SK-N-SH treated with all-trans-retinoic acid at 6 μM for 48 hours (cell line): ENCODE data around the gene OR4K14.

Source experiments
- ATAC-seq: fragments of 200-7000 bp; cut with Tn5 transposase; 3 replicates; pipeline ENCODE4 v1.9.1; 2020; ENCODE audit warnings: mild to moderate bottlenecking, moderate library complexity
- ARNTL ChIP-seq: fragments of 450-650 bp; formaldehyde crosslinking; IDR thresholded peaks from 2 replicates; pipeline ENCODE4 v1.5.0; 2020; ENCODE audit warnings: low read depth, mild to moderate bottlenecking, moderate library complexity, borderline replicate concordance
- BACH2 ChIP-seq: fragments of 250-450 bp; sonication (Bioruptor Pico); IDR thresholded peaks from 2 replicates; pipeline ENCODE4 v1.9.0; 2021; ENCODE audit warnings: mild to moderate bottlenecking, borderline replicate concordance
- CSDC2 ChIP-seq: fragments of 250-450 bp; sonication (Bioruptor Pico); IDR thresholded peaks from 2 replicates; pipeline ENCODE4 v1.5.0; 2020; ENCODE audit warnings: mild to moderate bottlenecking, moderate library complexity
- ESRRG ChIP-seq: fragments of 250-450 bp; sonication (Bioruptor Pico); IDR thresholded peaks from 2 replicates; pipeline ENCODE4 v1.6.1; 2021; ENCODE audit warnings: mild to moderate bottlenecking
- GLIS3 ChIP-seq: fragments of 250-450 bp; sonication (Bioruptor Pico); IDR thresholded peaks from 2 replicates; pipeline ENCODE4 v1.5.0; 2020; ENCODE audit warnings: mild to moderate bottlenecking, moderate library complexity
- OSR1 ChIP-seq: fragments of 250-450 bp; sonication (Bioruptor Pico); IDR thresholded peaks from 2 replicates; pipeline ENCODE4 v1.8.0; 2022; ENCODE audit warnings: moderate library complexity, mild to moderate bottlenecking, inconsistent platforms
- PPARA ChIP-seq: fragments of 250-450 bp; sonication (Bioruptor Pico); IDR thresholded peaks from 2 replicates; pipeline ENCODE4 v1.5.0; 2020; ENCODE audit warnings: mild to moderate bottlenecking, borderline replicate concordance
- RARB ChIP-seq: fragments of 250-450 bp; sonication (Bioruptor Pico); IDR thresholded peaks from 2 replicates; pipeline ENCODE4 v1.8.0; 2021; ENCODE audit warnings: mild to moderate bottlenecking, moderate library complexity
- TCF4 ChIP-seq: fragments of 250-450 bp; sonication (Bioruptor Pico); IDR thresholded peaks from 2 replicates; pipeline ENCODE4 v1.8.0; 2021; ENCODE audit warnings: mild to moderate bottlenecking, moderate library complexity, borderline replicate concordance
- TOX ChIP-seq: fragments of 250-450 bp; sonication (Bioruptor Pico); IDR thresholded peaks from 2 replicates; pipeline ENCODE4 v1.8.0; 2021; ENCODE audit warnings: mild to moderate bottlenecking, moderate library complexity, borderline replicate concordance
- ZFP30 ChIP-seq: fragments of 450-650 bp; formaldehyde crosslinking; IDR thresholded peaks from 2 replicates; pipeline ENCODE4 v1.5.0; 2022; ENCODE audit warnings: mild to moderate bottlenecking, moderate library complexity
- ZNF565 ChIP-seq: fragments of 450-650 bp; formaldehyde crosslinking; conservative IDR thresholded peaks from 2 replicates; pipeline ENCODE4 v1.5.0; 2020; ENCODE audit warnings: low read depth, mild to moderate bottlenecking, moderate library complexity
- ZNF70 ChIP-seq: fragments of 450-650 bp; formaldehyde crosslinking; IDR thresholded peaks from 2 replicates; pipeline ENCODE4 v1.5.0; 2020; ENCODE audit warnings: mild to moderate bottlenecking, moderate library complexity
- ZNF8 ChIP-seq: fragments of 450-650 bp; formaldehyde crosslinking; IDR thresholded peaks from 2 replicates; pipeline ENCODE4 v1.5.0; 2020; ENCODE audit warnings: mild to moderate bottlenecking, moderate library complexity
- TF ChIP-seq, protein P1 (sequence below): fragments of 250-450 bp; sonication (Bioruptor Pico); IDR thresholded peaks from 2 replicates; pipeline ENCODE4 v1.5.1; 2021; ENCODE audit warnings: mild to moderate bottlenecking, moderate library complexity
- TF ChIP-seq, protein P2 (sequence below): fragments of 250-450 bp; sonication (Bioruptor Pico); IDR thresholded peaks from 2 replicates; pipeline ENCODE4 v1.8.0; 2020; ENCODE audit warnings: mild to moderate bottlenecking, moderate library complexity, borderline replicate concordance
- TF ChIP-seq, protein P3 (sequence below): fragments of 250-450 bp; sonication (Bioruptor Pico); IDR thresholded peaks from 2 replicates; pipeline ENCODE4 v1.8.0; 2021; ENCODE audit warnings: low read depth, mild to moderate bottlenecking, moderate library complexity, borderline replicate concordance
- TF ChIP-seq, protein P4 (sequence below): fragments of 250-450 bp; sonication (Bioruptor Pico); IDR thresholded peaks from 2 replicates; pipeline ENCODE4 v1.5.1; 2020; ENCODE audit warnings: low read depth, mild to moderate bottlenecking, moderate library complexity
- TF ChIP-seq, protein P5 (sequence below): fragments of 250-450 bp; sonication (Bioruptor Pico); IDR thresholded peaks from 2 replicates; pipeline ENCODE4 v1.5.0; 2020; ENCODE audit warnings: mild to moderate bottlenecking, moderate library complexity

OR4K14 gene

DNA sequence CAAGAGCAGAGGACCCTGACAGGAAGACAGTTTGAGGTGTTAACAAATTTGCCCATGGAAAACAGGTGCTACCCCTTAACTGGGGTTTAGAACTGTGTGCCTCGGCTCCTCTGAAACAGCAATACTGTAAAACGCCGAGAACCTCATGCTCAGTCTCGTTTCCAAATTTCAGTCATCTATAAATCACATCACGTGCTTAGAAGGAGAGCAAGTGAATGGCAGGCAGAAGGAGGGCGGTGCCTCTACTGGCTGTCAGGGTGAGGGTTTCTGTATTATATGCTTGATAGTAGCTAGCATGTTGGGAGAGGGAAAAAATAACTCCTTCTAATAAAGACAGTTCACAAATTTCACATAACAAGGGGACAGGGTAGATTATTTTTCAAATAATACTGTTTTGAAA, 12.0 kb upstream of the OR4K14 start:
- ATAC-seq, result no peak
- TF ChIP-seq GLIS3 (no peak), ZNF565 (CRISPR knock-in tag) (no peak), ESRRG (no peak), ZNF70 (CRISPR knock-in tag) (no peak), ZFP30 (no peak), TCF4 (CRISPR knock-in tag) (no peak)
- TF ChIP-seq, protein P1, sequence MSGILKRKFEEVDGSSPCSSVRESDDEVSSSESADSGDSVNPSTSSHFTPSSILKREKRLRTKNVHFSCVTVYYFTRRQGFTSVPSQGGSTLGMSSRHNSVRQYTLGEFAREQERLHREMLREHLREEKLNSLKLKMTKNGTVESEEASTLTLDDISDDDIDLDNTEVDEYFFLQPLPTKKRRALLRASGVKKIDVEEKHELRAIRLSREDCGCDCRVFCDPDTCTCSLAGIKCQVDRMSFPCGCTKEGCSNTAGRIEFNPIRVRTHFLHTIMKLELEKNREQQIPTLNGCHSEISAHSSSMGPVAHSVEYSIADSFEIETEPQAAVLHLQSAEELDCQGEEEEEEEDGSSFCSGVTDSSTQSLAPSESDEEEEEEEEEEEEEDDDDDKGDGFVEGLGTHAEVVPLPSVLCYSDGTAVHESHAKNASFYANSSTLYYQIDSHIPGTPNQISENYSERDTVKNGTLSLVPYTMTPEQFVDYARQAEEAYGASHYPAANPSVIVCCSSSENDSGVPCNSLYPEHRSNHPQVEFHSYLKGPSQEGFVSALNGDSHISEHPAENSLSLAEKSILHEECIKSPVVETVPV (CRISPR knock-in tag), result no peak
- TF ChIP-seq, protein P2, sequence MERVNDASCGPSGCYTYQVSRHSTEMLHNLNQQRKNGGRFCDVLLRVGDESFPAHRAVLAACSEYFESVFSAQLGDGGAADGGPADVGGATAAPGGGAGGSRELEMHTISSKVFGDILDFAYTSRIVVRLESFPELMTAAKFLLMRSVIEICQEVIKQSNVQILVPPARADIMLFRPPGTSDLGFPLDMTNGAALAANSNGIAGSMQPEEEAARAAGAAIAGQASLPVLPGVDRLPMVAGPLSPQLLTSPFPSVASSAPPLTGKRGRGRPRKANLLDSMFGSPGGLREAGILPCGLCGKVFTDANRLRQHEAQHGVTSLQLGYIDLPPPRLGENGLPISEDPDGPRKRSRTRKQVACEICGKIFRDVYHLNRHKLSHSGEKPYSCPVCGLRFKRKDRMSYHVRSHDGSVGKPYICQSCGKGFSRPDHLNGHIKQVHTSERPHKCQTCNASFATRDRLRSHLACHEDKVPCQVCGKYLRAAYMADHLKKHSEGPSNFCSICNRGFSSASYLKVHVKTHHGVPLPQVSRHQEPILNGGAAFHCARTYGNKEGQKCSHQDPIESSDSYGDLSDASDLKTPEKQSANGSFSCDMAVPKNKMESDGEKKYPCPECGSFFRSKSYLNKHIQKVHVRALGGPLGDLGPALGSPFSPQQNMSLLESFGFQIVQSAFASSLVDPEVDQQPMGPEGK (CRISPR knock-in tag), result no peak

DNA sequence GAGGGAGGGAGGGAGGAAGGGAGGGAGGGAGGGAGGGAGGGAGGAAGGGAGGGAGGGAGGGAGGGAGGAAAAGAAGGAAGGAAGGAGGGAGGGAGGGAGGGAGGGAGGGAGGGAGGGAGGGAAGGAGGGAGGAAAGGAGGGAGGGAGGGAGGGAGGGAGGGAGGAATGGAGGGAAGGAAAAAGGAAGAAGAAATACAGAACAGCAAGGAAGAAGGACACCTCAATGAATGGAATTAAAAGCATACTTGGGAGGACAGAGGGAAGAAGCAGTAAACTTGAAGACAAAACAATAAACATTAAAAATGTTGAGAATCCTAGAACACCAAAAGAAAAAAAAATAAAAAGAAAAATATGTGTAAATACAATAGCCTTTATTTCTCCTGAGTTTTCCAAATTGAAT, 11.0 kb downstream of the OR4K14 start:
- TF ChIP-seq BACH2 (no peak), OSR1 (CRISPR knock-in tag) (no peak), RARB (CRISPR knock-in tag) (no peak), ZNF8 (CRISPR knock-in tag) (no peak), TOX (CRISPR knock-in tag) (no peak)
- TF ChIP-seq, protein P3, sequence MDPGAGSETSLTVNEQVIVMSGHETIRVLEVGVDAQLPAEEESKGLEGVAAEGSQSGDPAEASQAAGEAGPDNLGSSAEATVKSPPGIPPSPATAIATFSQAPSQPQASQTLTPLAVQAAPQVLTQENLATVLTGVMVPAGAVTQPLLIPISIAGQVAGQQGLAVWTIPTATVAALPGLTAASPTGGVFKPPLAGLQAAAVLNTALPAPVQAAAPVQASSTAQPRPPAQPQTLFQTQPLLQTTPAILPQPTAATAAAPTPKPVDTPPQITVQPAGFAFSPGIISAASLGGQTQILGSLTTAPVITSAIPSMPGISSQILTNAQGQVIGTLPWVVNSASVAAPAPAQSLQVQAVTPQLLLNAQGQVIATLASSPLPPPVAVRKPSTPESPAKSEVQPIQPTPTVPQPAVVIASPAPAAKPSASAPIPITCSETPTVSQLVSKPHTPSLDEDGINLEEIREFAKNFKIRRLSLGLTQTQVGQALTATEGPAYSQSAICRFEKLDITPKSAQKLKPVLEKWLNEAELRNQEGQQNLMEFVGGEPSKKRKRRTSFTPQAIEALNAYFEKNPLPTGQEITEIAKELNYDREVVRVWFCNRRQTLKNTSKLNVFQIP, result no peak
- ATAC-seq, result no peak

DNA sequence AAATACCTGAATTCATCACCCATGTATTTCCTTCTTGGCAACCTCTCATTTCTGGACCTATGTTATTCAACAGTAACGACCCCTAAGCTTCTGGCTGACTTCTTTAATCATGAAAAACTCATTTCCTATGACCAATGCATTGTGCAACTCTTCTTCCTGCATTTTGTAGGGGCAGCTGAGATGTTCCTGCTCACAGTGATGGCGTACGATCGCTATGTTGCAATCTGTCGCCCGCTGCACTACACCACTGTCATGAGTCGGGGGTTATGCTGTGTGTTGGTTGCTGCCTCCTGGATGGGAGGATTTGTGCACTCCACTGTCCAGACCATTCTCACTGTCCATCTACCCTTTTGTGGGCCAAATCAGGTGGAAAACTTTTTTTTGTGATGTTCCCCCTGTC, 16.8 kb downstream of the OR4K14 start:
- ATAC-seq, result no peak
- TF ChIP-seq, protein P1 (CRISPR knock-in tag), result no peak
- TF ChIP-seq PPARA (CRISPR knock-in tag), result no peak
- TF ChIP-seq BACH2, result no peak
- TF ChIP-seq, protein P2 (CRISPR knock-in tag), result no peak
- no peak for TF ChIP-seq RARB (CRISPR knock-in tag)
- no peak for TF ChIP-seq ZNF70 (CRISPR knock-in tag)
- TF ChIP-seq, protein P4, sequence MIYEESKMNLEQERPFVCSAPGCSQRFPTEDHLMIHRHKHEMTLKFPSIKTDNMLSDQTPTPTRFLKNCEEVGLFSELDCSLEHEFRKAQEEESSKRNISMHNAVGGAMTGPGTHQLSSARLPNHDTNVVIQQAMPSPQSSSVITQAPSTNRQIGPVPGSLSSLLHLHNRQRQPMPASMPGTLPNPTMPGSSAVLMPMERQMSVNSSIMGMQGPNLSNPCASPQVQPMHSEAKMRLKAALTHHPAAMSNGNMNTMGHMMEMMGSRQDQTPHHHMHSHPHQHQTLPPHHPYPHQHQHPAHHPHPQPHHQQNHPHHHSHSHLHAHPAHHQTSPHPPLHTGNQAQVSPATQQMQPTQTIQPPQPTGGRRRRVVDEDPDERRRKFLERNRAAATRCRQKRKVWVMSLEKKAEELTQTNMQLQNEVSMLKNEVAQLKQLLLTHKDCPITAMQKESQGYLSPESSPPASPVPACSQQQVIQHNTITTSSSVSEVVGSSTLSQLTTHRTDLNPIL (CRISPR knock-in tag), result no peak
- no peak for TF ChIP-seq ARNTL
- TF ChIP-seq TOX (CRISPR knock-in tag), result no peak
- TF ChIP-seq, all 23 proteins: peak for 0

DNA sequence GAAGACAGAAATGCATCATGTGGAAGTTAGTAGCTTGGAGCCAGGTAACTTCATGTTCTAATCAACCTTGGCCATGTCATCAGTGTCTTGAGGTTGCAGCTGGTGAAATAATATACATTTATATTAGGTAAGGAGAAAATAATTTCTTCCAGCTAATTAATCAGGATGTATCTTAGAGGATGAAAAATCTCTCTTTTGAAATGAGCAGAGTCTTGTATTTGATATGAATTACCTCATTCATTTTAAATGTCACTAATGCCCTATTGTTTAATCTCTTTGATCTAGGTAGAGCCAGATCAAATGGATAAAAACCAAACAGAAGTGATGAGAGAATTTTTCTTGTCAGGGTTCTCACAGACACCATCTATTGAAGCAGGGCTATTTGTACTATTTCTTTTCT, 17.2 kb downstream of the OR4K14 start, which contains the start of gene OR4Q2:
TSS of gene OR4Q2 (plus strand) at position 301 of the 400 bp plus-strand sequence.
- no peak for ATAC-seq
- no peak for TF ChIP-seq ZNF565 (CRISPR knock-in tag)
- no peak for TF ChIP-seq CSDC2 (CRISPR knock-in tag)
- TF ChIP-seq, protein P5, sequence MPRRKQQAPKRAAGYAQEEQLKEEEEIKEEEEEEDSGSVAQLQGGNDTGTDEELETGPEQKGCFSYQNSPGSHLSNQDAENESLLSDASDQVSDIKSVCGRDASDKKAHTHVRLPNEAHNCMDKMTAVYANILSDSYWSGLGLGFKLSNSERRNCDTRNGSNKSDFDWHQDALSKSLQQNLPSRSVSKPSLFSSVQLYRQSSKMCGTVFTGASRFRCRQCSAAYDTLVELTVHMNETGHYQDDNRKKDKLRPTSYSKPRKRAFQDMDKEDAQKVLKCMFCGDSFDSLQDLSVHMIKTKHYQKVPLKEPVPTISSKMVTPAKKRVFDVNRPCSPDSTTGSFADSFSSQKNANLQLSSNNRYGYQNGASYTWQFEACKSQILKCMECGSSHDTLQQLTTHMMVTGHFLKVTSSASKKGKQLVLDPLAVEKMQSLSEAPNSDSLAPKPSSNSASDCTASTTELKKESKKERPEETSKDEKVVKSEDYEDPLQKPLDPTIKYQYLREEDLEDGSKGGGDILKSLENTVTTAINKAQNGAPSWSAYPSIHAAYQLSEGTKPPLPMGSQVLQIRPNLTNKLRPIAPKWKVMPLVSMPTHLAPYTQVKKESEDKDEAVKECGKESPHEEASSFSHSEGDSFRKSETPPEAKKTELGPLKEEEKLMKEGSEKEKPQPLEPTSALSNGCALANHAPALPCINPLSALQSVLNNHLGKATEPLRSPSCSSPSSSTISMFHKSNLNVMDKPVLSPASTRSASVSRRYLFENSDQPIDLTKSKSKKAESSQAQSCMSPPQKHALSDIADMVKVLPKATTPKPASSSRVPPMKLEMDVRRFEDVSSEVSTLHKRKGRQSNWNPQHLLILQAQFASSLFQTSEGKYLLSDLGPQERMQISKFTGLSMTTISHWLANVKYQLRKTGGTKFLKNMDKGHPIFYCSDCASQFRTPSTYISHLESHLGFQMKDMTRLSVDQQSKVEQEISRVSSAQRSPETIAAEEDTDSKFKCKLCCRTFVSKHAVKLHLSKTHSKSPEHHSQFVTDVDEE (CRISPR knock-in tag), result no peak
- no peak for TF ChIP-seq PPARA (CRISPR knock-in tag)
